ENCODE measurements around the gene CUBN.

Gene CUBN

GRCh38 chr10:17041626-17042520 is 87.7 kb downstream of the CUBN start:
- DNase-seq (ENCODE audit: low read depth in 2 of 2), result no peak

DNA sequence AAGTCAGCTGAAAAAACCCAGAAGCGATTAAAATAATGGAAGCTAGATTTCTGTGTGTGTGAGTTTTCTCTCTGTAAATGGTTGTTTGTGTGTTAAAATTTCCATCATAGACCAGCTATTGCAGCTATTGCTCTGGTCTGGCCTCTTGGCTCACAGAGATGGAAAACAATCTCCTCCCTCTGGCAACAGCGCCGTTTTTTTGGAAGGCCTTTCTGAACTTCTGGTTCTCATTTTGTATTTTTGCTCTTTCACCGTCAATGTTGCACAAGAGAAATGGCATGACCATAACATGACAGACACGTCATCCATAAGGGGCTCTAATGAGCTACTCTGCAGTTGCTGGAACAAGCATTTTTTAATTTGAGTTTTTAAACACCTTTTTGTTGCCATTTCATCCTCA is 91.0 kb downstream of the CUBN start:
- no peak for DNase-seq (ENCODE audit: low read depth in 2 of 2)

GRCh38 chr10:17037910-17038309 is 91.7 kb downstream of the CUBN start:
- no peak for DNase-seq (ENCODE audit: low read depth in 2 of 2)

GRCh38 chr10:17035446-17035845 is 94.2 kb downstream of the CUBN start:
- no peak for DNase-seq (ENCODE audit: low read depth in 2 of 2)

DNA sequence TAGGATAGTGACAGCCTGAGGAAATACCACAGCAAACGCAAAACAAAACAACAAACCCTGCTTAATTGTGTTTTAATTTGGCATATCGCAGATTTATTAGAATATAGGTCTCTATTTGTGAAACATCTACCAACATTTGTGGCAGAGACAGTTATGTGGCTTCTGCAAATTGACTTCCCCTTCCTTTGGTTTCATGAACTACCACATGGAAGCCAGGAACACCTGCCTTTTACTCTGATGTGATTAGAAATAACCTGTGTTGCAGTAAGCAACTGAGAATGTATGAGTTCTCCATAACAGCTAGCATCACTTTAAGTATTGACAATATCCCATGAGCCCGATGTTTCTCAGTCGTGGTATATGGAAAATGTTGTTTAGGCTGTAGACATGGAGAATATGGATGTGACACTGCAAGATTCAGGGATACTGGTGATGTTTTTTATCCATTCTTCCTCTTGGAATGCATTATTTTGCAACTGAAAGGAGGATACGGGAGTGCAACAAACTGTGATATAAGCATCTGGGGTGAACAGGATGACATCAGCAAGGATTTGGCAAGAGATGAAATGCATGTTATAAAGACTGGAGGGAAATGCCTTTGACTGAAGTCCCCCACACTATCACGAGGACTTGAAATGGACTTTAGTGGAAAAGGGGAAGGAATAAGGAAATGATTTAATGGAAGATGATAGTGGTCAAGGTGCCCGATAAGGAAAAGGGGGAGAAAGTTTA is 95.9 kb downstream of the CUBN start:
- DNase-seq (ENCODE audit: low read depth in 2 of 2), result no peak

GRCh38 chr10:17031637-17032635 is 97.7 kb downstream of the CUBN start:
- DNase-seq (ENCODE audit: low read depth in 2 of 2), result no peak

- peak; percentile 68 to 73 for DNase-seq (ENCODE audit: low read depth in 2 of 2)
Measured at GRCh38 chr10:17029581-17030271, 99.9 kb downstream of the CUBN start.

- DNase-seq (ENCODE audit: low read depth in 2 of 2), result no peak
Measured at GRCh38 chr10:17029239-17029580, 100.4 kb downstream of the CUBN start.

- DNase-seq (ENCODE audit: low read depth in 2 of 2), result no peak
Measured at GRCh38 chr10:17028798-17029197, 100.8 kb downstream of the CUBN start.

- peak; percentile 47 to 48 for DNase-seq (ENCODE audit: low read depth in 2 of 2)
Measured at GRCh38 chr10:17026686-17027485, 102.7 kb downstream of the CUBN start.

GRCh38 chr10:17025444-17026295 is 103.9 kb downstream of the CUBN start:
- DNase-seq (ENCODE audit: low read depth in 2 of 2), result peak; percentile 46 to 60

- no peak for DNase-seq (ENCODE audit: low read depth in 2 of 2)
Measured at GRCh38 chr10:17024461-17024860, 105.2 kb downstream of the CUBN start.

DNA sequence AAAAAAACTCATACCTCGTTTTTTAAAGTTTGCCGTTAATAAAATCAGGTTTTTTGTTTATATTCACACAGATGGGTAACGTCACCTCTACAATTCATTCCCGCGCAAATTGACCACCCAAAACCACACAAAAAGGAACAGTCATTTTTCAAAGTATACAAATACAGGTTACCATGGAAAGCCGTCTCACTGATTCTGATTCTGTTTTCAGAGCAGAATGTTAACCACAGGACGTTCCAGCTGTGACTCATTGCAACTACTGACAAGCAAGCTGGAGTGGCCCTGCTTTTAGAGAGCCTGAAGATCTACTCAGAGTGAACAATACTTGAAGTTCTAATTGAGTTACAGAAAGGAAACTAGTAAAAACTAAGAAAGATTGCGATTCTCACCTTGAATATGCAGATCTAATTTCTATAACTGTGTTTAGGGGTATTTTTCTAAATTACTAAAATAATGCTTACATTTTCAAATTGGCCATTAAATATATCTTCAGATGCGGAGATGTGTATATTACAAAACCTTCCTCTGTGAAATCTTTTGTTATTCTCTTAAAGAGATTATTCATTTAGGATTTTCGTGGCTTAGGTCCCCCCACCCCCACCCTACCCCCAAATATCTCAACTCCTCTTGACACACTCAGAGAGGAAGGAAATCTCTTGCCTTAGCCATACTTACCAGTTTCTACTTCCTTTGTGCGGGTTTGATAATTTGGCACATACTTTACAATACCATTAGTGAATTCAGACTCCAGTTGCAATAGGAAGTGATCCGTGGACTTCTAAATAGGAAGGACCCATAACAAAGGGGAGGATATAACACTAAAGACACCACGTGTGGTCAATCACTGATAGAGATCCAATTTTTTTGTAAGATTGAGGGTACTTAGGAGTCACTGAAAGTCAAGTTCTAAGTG is 106.0 kb downstream of the CUBN start:
- DNase-seq (ENCODE audit: low read depth in 2 of 2), result peak; percentile 46 to 53

DNA sequence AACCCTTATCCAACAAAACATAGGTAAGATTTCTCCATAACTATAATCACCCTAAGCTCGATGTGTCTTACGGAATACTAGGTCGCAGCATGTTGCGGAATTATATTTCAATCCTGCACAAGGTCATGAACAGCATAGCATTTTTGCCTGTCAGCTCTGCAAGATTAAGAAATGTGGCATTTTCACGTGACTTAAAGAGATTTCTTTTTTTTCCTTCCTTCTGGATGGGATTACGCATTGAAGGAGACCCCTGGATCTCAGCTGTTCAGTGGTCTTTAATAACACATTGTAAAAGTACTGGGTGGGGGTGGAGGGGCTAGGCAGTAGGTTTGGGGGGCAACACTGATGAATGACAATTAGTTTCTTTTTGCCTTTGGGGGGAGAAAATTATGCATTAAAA is 106.7 kb downstream of the CUBN start:
- DNase-seq (ENCODE audit: low read depth in 2 of 2), result no peak

DNA sequence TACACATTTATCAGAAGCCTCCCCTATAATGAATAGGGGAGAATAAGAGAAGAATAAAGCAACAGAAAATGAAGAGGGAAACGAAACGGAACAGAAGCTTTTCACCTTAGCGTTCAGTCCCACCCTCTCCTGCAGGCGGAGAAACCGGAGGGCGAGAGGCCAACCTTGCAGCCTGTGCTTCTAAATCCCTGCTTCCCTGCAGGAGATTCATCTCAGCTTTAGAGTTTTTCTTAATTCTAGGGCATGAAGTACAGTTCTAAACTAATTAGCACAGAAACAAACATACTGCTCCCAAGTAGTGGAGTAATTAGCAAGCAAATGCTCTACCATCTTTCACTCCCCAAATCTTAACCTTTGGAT is 107.2 kb downstream of the CUBN start:
- no peak for DNase-seq (ENCODE audit: low read depth in 2 of 2)

- DNase-seq (ENCODE audit: low read depth in 2 of 2), result no peak
Measured at GRCh38 chr10:17021656-17022465, 107.8 kb downstream of the CUBN start.

- no peak for DNase-seq (ENCODE audit: low read depth in 2 of 2)
Measured at GRCh38 chr10:17019696-17020095, 109.9 kb downstream of the CUBN start.

Data from activated CD4-positive, alpha-beta T cell treated with anti-CD3 and anti-CD28 coated beads for 24 hours (primary cell).